HG03097 (cell line): ENCODE data around the gene MPDZ.
"Not testable (repeated sequence)": the region's sequence is repeated elsewhere in the genome, so short reads cannot be mapped to it uniquely, and the experiment has no call there.

Experiments used
- ATAC-seq: cut with Tn5 transposase; IDR thresholded peaks from one replicate; pipeline ENCODE4 v1.9.1; 2021; ENCODE audit not compliant: unreplicated experiment, low FRiP score

The MPDZ gene

GRCh38 chr9:13269589-13270452 is 9.7 kb downstream of the MPDZ start:
- no peak for ATAC-seq

GRCh38 chr9:13268469-13268868 is 11.0 kb downstream of the MPDZ start:
- ATAC-seq: no peak

GRCh38 chr9:13267743-13268142 is 11.7 kb downstream of the MPDZ start:
- ATAC-seq: no peak

- no peak for ATAC-seq
These were observed 13.3 kb downstream of the MPDZ start for GRCh38 chr9:13266167-13266566.

- ATAC-seq: no peak
These were observed 14.7 kb downstream of the MPDZ start for GRCh38 chr9:13264788-13265187.

GRCh38 chr9:13263511-13263910 is 16.0 kb downstream of the MPDZ start:
- ATAC-seq: no peak

- ATAC-seq: no peak
These were observed 26.6 kb downstream of the MPDZ start for GRCh38 chr9:13252852-13253251.

- ATAC-seq: no peak
These were observed 35.3 kb downstream of the MPDZ start for GRCh38 chr9:13244181-13244580.

GRCh38 chr9:13241283-13241682 is 38.2 kb downstream of the MPDZ start:
- no peak for ATAC-seq

GRCh38 chr9:13239660-13240059 is 39.8 kb downstream of the MPDZ start:
- ATAC-seq: no peak

GRCh38 chr9:13239208-13239607 is 40.3 kb downstream of the MPDZ start:
- no peak for ATAC-seq

- ATAC-seq: no peak
These were observed 44.6 kb downstream of the MPDZ start for GRCh38 chr9:13234932-13235331.

GRCh38 chr9:13228431-13228830 is 51.1 kb downstream of the MPDZ start:
- no peak for ATAC-seq

- ATAC-seq: no peak
These were observed 55.1 kb downstream of the MPDZ start for GRCh38 chr9:13224366-13224765.

GRCh38 chr9:13222733-13223132 is 56.8 kb downstream of the MPDZ start:
- ATAC-seq: not testable (repeated sequence)

- ATAC-seq: no peak
These were observed 57.8 kb downstream of the MPDZ start for GRCh38 chr9:13221741-13222140.

- ATAC-seq: no peak
These were observed 58.7 kb downstream of the MPDZ start for GRCh38 chr9:13220837-13221236.

GRCh38 chr9:13215791-13216554 is 63.5 kb downstream of the MPDZ start:
- ATAC-seq: no peak

GRCh38 chr9:13213998-13214397 is 65.5 kb downstream of the MPDZ start:
- no peak for ATAC-seq

GRCh38 chr9:13213337-13213736 is 66.2 kb downstream of the MPDZ start:
- ATAC-seq: no peak

- ATAC-seq: no peak
These were observed 69.2 kb downstream of the MPDZ start for GRCh38 chr9:13210306-13210705.

GRCh38 chr9:13209498-13209897 is 70.0 kb downstream of the MPDZ start:
- ATAC-seq: no peak
